Hepatocyte (in vitro differentiated cells): ENCODE data around the gene VWA3A.

Experiments
- EZH2 ChIP-seq: fragments of 200-600 bp; sonication (generic); IDR thresholded peaks from 2 replicates; pipeline ENCODE4 v1.6.1; 2016; ENCODE audit warnings: antibody characterized with exemption, mild to moderate bottlenecking, borderline replicate concordance
- EZH2phosphoT487 ChIP-seq: fragments of 200-600 bp; sonication (generic); IDR thresholded peaks from one replicate; pipeline ENCODE4 v1.6.1; 2018; ENCODE audit warnings: antibody characterized with exemption, mild to moderate bottlenecking, low read depth, moderate library complexity; ENCODE audit not compliant: unreplicated experiment, severe bottlenecking
- TF ChIP-seq, protein P1 (sequence below): fragments of 200-600 bp; sonication (generic); IDR thresholded peaks from 2 replicates; pipeline ENCODE4 v1.5.1; 2016; ENCODE audit warnings: antibody characterized with exemption, mild to moderate bottlenecking; ENCODE audit not compliant: poor library complexity

GRCh38 chr16:22132801-22133200 is 40.5 kb downstream of the VWA3A start:
- TF ChIP-seq, protein P1, sequence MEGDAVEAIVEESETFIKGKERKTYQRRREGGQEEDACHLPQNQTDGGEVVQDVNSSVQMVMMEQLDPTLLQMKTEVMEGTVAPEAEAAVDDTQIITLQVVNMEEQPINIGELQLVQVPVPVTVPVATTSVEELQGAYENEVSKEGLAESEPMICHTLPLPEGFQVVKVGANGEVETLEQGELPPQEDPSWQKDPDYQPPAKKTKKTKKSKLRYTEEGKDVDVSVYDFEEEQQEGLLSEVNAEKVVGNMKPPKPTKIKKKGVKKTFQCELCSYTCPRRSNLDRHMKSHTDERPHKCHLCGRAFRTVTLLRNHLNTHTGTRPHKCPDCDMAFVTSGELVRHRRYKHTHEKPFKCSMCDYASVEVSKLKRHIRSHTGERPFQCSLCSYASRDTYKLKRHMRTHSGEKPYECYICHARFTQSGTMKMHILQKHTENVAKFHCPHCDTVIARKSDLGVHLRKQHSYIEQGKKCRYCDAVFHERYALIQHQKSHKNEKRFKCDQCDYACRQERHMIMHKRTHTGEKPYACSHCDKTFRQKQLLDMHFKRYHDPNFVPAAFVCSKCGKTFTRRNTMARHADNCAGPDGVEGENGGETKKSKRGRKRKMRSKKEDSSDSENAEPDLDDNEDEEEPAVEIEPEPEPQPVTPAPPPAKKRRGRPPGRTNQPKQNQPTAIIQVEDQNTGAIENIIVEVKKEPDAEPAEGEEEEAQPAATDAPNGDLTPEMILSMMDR: no peak
- TF ChIP-seq EZH2 (no peak), EZH2phosphoT487 (no peak)
